GM18520 (cell line): ENCODE measurements around the gene CDC42SE1.

Experiments
- ATAC-seq: cut with Tn5 transposase; IDR thresholded peaks from one replicate; pipeline ENCODE4 v1.9.1; 2021; ENCODE audit not compliant: unreplicated experiment

The CDC42SE1 gene

GRCh38 chr1:151054971-151055547, 4.4 kb downstream of the CDC42SE1 start:
- no peak for ATAC-seq

GRCh38 chr1:151051356-151052009, 7.9 kb downstream of the CDC42SE1 start:
- ATAC-seq: no peak

GRCh38 chr1:151050051-151050688, 9.3 kb downstream of the CDC42SE1 start:
- ATAC-seq: no peak

GRCh38 chr1:151049458-151049857, 10.0 kb downstream of the CDC42SE1 start:
- ATAC-seq: no peak

- no peak for ATAC-seq
Measured at GRCh38 chr1:151048645-151049032, 10.8 kb downstream of the CDC42SE1 start.

- ATAC-seq: peak; percentile 42
Measured at GRCh38 chr1:151047925-151048644, 11.3 kb downstream of the CDC42SE1 start.

- ATAC-seq: no peak
Measured at GRCh38 chr1:151047591-151047924, 11.9 kb downstream of the CDC42SE1 start, which contains the start of gene C1orf56. C1orf56 (plus strand) TSS chr1:151047751; CDS start chr1:151047848, 97 bp downstream.

- no peak for ATAC-seq
Measured at GRCh38 chr1:151043163-151043562, 16.3 kb downstream of the CDC42SE1 start.

GRCh38 chr1:151039521-151039920, 19.9 kb downstream of the CDC42SE1 start:
- no peak for ATAC-seq

- no peak for ATAC-seq
Measured at GRCh38 chr1:151037032-151037431, 22.4 kb downstream of the CDC42SE1 start.

GRCh38 chr1:151036356-151036755, 23.1 kb downstream of the CDC42SE1 start, which contains the start of gene BNIPL:
BNIPL (plus strand) TSS chr1:151036586; CDS start chr1:151036726, 140 bp downstream.
- no peak for ATAC-seq

GRCh38 chr1:151035167-151035566, 24.3 kb downstream of the CDC42SE1 start:
- no peak for ATAC-seq

GRCh38 chr1:151032164-151032563, 27.3 kb downstream of the CDC42SE1 start:
- ATAC-seq: no peak

GRCh38 chr1:151026460-151026859, 33.0 kb downstream of the CDC42SE1 start:
- no peak for ATAC-seq

GRCh38 chr1:151024540-151025146, 34.8 kb downstream of the CDC42SE1 start:
- no peak for ATAC-seq

GRCh38 chr1:151013518-151013917, 45.9 kb downstream of the CDC42SE1 start:
- ATAC-seq: no peak

GRCh38 chr1:151012684-151013471, 46.5 kb downstream of the CDC42SE1 start:
- no peak for ATAC-seq

- no peak for ATAC-seq
Measured at GRCh38 chr1:151011154-151011850, 48.1 kb downstream of the CDC42SE1 start.

- no peak for ATAC-seq
Measured at GRCh38 chr1:151010346-151010726, 49.1 kb downstream of the CDC42SE1 start.
